NCI-H2107 treated with DMSO at 0.1 percent for 48 hours (cell line): ENCODE measurements around the gene CDH16.
A peak's percentile ranks its signal among the peaks of the same experiment; 100 is the strongest.
"Not testable (repeated sequence)": the region's sequence is repeated elsewhere in the genome, so short reads cannot be mapped to it uniquely, and the experiment has no call there.

Source experiments
- DNase-seq: peaks from one replicate; lab custom pipeline; 2025; ENCODE audit not compliant: unreplicated experiment; lab: John Stamatoyannopoulos, UW

The CDH16 gene

DNA sequence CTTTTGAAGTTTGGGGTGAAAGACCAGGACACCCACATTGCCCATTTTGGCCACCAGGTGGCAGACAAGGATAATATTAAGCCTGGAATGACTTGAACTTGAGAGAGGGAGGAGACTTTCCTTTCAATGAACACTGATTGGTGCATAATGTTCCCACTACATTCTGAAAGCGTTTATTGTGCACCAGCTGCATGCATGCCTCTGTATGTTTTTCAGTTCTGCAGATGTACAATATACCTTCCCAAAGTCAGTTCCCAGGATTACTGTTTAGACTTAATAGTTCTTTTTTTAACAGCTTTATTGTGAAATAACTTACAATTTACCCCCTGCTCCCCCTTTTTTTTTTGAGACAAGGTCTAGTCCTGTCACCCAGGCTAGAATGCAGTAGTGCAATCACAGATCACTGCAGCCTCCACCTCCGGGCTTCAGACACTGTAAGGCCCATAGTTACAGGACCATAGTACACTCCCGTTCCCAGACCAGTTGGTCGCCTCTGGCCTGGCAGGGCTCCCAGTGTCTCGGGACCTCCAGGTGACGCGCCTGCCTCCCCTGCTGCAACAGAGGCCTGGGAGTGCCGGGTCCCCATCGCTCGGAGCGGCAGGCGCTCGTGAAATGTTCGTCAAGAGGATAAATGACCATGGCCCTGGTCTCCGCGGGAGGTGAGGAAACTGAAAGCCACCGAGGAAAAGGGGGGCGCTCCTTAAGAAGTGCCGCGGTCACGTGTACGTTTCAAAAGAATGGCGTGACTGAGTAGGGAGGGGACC is 28.8 kb upstream of the CDH16 start:
- peak; percentile 82 for DNase-seq

DNA sequence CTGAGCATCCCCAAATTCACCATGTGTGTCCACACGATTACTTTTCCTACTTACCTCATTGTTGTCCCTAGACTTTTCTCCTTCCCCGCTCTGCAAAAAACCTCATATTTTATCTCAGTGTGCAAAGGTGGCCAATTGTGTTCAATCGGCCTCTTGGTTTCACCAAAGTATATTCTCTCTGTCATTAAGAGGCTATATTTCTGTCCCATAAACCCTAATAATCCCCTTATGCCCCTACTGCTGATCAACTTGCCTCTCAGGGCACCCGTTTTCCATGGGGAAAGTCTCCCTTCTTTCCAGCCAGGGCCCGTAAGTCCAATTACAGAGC is 28.3 kb upstream of the CDH16 start:
- DNase-seq, result no peak

DNA sequence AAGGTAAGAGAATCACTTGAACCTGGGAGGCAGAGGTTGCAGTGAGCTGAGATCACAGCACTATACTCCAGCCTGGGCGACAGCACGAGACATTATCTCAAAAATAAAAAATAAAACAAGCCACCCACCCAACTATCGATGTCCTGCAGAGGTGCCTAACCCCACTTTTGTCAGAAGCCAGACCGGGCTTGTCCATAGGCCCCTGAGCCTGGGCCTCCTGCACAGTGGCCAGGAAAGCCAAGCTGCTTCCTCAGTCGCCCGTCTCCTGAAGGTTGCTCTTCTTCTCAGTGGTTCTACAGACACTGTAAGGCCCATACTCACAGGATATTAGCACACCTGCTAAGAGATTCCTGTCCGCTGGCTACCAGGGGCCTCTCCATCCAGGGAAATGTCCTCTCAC is 27.9 kb upstream of the CDH16 start:
- no peak for DNase-seq

DNA sequence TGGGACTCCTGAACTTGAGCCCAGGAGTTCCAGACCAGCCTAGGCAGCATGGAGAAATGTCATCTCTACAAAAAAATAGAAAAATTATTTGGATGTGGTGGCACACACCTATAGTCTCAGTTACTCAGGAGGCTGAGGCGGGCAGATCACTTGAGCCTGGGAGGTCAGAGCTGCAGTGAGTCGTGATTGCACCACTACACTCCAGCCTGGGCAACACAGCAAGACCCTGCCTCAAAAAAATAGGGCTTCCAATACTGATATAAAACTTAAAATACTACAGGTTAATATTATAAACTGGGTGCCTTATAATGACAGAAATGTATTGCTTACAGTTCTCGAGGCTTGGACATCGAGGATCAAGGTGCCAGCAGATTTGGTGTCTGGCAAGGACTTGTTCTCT is 27.3 kb upstream of the CDH16 start:
- DNase-seq, result no peak

DNA sequence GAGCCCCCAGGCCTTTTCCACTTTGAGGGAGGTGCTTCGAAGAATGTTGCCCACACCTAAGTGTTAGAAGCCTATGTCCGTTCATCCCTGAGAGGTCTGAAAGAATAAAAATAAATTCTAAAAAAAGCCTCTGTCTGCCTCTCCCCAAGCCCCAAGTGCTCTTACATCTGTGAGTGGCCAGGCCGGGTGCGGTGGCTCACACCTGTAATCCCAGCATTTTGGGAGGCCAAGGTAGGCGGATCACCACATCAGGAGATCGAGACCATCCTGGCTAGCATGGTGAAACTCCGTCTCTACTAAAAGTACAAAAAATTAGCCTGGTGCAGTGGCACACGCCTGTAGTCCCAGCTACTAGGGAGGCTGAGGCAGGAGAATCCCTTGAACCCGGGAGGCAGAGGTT is 26.3 kb upstream of the CDH16 start:
- not testable (repeated sequence) for DNase-seq

DNA sequence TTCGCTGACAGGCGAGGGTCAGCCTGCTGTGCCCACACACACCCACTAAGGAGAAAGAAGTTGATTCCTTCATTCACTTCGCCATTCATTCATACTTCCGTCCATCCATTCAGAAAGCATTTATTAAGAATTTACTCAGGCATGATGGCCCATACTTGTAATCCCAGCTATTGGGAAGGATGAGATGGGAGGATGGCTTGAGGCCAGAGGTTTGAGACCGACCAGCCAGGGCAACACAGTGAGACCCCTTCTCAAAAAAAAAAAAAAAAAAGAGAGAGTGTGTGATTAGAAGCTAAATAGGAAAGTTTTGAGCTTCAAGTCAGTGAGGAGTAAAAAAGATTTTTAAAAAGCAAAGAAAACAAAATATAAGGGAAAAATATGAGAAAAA is 25.4 kb upstream of the CDH16 start:
- no peak for DNase-seq

DNA sequence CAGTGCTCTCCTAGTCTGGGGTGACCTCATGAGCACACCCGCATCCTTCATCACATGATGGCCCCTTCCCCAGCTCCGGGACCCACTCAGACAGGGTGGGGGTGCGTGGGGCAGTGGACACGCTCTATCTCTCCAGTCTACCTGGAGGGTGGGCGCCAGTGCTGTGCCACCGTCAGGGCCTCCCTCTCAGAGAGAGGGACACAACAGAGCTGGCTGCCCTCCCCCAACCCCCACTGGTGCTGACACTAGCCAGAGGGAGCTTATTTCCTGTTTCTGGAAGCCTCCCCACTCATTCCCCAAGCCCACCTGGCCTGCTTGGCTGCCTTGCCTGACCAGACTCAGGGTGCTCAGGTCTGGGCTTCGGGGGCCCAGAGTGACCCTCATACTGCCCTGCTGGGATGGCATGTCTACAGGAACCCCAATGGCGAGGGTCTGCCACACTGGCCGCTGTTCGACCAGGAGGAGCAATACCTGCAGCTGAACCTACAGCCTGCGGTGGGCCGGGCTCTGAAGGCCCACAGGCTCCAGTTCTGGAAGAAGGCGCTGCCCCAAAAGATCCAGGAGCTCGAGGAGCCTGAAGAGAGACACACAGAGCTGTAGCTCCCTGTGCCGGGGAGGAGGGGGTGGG is 24.9 kb upstream of the CDH16 start:
- no peak for DNase-seq

DNA sequence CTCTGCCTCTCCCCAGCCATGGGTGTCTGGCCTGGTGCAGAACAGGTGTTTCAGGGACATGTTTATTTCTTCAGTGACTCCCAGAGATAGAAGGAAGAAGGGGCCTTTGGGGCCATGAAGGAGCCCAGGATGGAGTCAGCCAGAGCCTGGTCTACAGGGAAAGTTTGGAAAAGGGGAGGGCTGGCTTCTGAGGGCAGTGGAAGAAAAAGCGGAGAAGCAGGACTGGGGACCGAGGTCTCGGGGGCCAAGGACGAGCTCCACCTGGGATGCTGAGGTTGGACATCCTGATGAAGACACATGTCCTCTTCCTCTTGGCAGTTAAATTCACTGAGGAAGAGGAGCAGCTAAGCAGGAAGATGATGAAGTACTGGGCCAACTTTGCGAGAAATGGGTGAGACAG is 24.3 kb upstream of the CDH16 start:
- DNase-seq, result no peak

DNA sequence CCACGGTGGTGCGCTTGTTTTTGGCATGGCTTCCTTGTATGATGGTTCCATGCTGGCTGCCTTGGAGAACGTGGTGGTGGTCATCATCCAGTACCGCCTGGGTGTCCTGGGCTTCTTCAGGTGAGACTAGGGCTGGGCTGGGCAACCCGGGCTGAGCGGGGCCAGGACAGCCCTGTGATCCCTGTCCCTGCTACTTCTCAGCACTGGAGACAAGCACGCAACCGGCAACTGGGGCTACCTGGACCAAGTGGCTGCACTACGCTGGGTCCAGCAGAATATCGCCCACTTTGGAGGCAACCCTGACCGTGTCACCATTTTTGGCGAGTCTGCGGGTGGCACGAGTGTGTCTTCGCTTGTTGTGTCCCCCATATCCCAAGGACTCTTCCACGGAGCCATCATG is 21.6 kb upstream of the CDH16 start:
- no peak for DNase-seq

DNA sequence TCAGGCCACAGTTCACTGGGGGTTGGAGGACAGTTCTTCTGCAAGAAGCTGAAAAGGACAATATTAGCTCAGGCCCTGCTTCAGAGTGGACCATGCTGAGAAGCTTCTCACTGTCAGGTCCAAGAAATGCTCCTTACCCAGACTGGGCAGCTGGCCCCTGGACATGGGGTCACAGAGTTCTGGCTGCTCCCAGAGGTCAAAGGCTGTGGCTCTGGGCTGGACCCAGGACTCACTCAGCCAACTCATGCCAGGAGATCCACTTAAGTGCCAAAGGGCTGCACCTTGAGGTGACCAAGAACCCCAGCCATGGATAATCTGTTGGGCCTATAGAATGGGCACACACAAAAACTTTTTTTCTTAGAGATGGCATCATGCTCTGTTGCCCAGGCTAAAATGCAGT is 20.7 kb upstream of the CDH16 start:
- no peak for DNase-seq

DNA sequence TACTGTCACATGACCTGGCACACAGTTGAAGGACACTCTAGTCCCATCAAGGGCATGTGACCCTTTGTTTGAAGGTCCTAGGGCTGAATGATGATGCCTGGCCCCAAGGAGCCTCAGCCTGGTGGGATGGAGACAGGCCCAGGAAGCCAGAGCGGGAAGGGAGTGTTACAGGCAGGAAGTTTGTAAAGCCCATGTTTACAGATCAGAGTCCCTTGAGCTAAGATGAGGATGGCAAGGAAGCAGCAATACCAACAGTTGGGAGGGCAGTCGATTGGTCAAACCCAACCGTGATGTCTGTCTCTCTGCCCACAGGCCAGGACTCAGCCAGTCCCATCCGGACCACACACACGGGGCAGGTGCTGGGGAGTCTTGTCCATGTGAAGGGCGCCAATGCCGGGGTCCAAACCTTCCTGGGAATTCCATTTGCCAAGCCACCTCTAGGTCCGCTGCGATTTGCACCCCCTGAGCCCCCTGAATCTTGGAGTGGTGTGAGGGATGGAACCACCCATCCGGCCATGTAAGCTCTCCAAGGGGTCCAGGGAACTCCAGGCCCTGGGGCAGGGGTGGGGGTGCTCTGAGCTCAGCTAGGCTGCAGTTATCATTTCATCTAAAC is 19.1 kb upstream of the CDH16 start:
- DNase-seq, result no peak

DNA sequence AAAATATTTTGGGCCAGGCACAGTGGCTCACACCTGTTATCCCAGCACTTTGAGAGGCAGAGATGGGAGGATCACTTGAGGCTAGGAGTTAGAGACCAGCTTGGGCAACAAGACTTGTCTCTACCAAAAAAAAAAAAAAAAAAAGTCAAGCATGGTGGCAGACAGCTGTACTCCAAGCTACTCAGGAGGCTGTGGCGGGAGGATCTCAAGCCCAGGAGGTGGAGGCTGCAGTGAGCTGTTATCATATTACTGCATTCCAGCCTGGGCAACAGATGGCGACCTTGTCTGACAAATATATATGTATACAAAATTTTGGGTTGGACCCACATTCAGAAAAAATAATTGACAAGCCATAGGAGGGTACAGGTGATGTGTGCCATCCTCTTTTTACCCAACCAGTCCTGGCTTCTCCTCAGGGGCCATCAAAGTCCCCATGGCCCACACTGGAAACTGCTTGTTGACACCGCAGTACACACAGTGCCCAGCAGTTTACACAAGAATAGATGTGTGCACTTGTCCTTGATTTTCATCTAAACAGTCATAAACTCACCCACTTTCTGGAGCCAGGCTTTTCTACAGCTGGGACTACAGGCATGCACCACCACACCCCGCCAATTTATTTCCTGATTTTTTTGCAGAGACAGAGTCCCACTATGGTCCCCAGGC is 18.3 kb upstream of the CDH16 start:
- DNase-seq, result no peak

DNA sequence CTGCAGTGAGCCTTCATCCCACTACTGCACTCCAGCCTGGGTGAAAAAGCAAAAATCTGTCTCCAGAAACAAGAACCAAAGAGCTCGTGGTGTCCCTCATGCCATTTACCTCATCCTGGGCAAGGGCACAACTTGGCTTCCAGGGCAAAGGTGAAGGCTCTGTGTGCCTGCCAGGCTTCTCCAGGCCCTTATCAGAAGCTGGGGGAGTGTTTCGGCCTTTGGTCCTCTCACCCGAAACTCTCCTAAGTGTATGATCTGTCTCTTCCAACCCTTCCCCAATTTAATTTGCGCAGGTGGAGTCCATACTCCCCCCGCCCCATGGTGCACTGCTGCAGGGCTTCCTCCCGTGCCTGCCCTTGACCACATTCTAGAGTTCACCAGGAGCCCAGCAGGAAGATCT is 17.8 kb upstream of the CDH16 start:
- DNase-seq, result no peak

DNA sequence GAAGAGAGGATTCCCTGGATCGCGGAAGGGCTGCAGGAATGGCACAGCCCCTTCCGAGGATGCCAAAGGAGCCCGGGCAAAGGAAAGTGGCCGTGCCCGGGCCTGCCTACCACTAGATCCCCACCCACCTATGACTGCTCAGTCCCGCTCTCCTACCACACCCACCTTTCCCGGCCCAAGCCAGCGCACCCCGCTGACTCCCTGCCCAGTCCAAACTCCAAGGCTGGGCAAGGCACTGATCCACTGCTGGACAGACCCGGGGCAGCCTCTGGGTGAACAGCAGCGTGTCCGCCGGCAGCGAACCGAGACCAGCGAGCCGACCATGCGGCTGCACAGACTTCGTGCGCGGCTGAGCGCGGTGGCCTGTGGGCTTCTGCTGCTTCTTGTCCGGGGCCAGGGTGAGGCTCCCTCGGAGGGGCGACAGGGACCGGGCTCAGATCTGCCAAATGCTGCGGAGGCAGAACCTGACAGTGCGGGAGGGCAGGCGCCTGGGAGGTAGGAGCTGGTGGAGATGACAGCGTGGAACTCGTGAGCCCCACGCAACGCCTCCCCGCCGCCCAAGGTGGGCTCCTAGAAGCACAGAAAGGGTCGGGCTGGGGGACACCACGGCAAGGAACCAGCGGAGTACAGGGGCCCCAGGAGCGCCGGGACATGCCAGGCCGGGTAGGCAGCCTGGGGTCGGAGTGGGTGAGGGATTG is 16.8 kb upstream of the CDH16 start, which contains the start of gene CES2:
Gene CES2, plus strand, starts transcription at position 203 of the 698 bp plus-strand sequence. Its CDS starts 120 bp downstream, at position 323.
- DNase-seq, result no peak

DNA sequence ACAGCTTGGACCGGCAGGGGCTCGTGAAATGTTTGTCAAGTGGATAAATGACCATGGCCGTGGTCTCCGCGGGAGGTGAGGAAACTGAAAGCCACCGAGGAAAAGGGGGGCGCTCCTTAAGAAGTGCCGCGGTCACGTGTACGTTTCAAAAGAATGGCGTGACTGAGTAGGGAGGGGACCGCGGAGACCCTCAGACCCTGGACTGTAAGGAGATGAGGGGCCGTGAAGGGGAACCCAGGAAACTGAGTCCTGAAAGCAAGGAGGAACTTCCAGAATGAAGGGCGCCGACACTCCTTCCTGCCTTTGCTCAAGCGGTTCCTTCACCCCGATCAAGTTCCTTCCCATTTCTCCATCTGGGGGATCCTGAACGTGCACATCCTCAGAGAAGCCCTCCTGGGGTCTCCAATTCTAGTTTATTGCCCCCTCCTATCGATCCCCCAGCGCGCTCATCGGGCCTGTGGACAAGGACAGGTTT is 16.2 kb upstream of the CDH16 start:
- not testable (repeated sequence) for DNase-seq

DNA sequence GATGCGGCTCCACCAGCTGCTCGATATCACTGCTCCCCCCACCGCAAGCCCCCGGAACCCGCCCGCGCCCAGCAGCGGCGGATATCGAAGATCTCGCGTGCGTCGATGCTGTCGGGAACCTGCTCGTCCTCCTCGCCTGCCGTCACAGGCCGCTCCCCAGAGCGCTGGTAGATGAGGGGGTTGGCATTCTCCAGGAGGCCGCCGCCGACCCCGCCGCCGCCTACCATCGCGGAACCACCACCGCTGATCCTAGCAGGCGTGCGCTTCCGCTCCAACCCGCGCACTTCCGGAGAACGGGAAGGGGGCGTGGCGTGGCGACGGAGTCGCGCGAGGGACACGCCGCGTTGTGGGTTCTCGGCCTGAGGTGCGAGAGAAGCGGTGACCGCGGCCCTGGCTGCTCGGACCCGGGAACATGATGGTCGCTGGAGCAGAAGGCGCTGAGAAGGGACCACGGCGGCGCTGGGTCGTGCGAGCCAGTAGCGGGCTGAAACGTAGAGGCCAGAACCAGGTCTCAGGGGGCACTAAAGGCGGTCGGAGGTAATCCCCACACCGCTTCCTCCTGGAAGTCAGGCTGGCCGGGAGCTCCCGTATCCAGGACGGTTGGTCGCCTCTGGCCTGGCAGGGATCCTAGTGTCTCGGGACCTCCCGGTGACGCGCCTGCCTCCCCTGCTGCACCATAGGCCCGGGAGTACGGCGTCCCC is 15.6 kb upstream of the CDH16 start, which contains the start of gene CIAO2B:
Gene CIAO2B, minus strand, starts transcription at position 265 of the 701 bp plus-strand sequence. Its CDS starts 38 bp downstream, at position 227.
- DNase-seq, result peak; percentile 28

DNA sequence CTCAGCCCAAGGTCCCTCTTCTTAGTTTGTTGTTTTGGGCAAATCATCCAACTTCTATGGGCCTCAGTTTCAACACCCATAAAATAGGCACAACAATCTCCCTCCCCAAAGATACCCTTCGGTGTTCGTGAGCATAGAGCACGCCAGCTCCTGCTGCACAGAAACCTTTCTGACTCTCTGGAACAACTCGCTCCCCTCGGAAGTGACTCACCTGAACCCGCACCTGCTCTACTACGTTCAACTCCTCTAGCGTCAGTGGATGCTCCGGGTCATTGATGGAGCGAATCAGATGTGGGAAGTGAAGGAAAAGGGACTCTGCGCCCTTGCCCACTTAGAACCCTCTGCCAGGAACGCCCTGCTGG is 15.1 kb upstream of the CDH16 start:
- DNase-seq, result no peak

DNA sequence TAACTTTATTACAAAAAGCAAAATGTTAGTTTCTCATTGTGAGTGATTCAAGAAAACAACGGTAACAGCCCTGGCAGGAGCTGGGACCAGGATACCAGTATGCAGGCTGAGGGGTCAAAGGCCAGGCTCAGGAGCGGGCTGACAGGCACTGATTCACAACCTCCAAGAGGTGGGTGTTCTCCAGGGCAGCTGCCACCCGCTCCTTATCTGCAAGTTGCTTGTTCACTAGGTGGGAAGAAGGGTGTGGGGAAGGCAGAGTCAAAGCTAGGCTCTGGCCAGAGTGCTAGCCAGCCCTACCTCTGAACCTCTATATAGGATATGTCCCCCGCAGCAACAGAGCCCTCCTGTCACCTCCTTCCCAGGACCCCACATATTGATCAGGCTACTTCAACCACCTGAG is 13.4 kb upstream of the CDH16 start:
- no peak for DNase-seq

DNA sequence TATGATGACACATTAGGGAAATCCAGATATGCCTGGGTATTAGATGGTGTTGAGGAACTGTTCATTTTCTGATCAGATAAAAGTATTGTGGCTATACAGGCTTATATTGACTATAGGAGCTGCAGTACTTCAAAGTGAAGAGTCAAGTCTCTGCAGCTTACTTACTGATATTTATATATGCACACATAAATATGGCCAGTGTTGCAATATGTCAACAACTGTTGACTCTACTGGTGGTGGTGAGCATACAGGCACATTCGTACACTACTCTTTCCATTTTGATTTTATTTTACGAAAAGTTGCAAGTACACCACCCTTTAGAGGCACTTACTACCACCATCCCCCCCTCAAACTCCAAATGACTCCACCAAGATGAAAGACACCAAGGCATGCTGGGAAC is 13.0 kb upstream of the CDH16 start:
- DNase-seq, result no peak

DNA sequence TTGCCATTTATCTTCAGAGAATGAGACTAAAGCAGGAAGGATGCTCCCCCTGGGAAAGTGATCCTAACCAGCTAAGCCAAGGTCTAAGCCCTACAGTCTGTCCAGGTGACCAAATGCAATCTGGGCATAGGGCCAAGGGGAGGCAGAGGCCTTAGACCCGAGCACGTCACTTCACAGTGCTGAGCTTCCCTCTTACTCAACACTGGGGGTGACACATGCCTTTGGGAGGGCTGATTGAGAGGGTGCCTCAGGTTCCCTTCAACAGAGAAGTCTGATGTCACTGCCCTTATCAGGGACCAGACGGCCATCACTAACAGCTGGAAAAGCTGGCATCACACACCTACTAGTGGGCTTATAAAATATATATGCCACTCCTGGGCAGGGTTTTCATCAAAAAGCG is 11.5 kb upstream of the CDH16 start:
- DNase-seq, result no peak
